ENCODE results near the gene C19orf73.
A peak's percentile ranks its signal among the peaks of the same experiment; 100 is the strongest.
"Not testable (repeated sequence)": the region's sequence is repeated elsewhere in the genome, so short reads cannot be mapped to it uniquely, and the experiment has no call there.

Gene C19orf73

DNA sequence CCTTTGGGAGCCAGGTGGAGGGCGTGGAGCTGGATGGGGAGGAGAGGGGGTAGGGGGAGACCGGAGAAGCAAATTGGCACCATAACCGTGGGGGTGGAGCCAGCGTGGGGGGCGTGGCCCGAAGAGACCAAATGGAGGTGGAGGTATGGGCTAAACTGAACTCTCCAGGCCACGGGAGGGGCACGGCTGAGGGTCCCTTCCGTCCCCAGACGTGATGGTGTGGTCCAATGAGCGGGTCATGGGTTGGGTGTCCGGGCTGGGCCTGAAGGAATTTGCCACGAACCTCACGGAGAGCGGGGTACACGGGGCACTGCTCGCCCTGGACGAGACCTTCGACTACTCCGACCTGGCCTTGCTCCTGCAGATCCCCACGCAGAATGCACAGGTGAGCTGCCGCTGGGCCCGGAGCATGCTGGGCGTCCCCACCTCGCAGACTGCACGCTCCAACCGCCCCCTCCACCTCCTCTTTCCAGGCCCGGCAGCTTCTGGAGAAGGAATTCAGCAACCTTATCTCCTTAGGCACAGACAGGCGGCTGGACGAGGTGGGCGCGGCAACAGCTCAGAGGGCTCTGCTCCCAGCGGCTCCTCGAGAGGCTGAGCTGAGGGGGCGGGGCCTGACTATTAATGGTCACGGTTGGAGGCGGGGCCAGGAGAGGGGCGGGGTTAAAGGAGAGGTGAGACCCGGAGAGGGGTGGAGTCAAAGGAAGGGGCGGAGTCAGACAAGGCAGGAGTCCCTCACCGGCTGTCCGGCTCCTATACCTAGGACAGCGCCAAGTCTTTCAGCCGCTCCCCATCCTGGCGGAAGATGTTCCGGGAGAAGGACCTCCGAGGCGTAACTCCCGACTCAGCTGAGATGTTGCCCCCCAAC is 30.1 kb upstream of the C19orf73 start:
- peak; percentile 52 to 64 for DNase-seq (ENCODE audit: low read depth in 2 of 2)

DNA sequence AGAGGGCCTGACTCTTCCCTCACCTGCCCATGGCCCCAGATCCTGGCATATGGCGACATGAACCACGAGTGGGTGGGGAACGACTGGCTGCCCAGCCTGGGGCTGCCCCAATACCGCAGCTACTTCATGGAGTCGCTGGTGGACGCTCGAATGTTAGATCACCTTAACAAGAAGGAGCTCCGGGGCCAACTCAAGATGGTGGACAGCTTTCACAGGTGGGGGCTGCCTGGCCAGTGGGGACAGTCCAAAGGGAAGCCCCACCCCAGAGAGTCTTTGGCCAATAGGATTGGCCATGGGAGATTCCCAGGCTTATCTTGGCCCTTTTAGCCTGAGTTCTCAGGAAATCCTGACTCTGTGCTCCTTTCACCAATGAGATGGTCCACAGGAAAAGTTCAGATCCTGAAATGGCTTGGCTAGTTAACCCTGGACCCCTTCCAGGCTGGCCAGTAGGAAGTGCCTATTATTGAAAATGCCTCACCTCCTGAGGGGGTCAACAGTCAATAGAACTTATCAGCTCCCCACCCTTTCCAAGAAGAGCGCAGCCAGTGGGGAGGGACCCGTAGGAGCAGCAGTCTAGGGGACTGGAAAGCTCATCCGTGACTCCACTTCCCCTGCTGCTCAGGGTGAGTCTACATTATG is 29.2 kb upstream of the C19orf73 start:
- no peak for DNase-seq (ENCODE audit: low read depth in 2 of 2)

- DNase-seq (ENCODE audit: low read depth in 2 of 2) = not testable (repeated sequence)
Measured at GRCh38 chr19:49146408-49146770, 27.4 kb upstream of the C19orf73 start.

DNA sequence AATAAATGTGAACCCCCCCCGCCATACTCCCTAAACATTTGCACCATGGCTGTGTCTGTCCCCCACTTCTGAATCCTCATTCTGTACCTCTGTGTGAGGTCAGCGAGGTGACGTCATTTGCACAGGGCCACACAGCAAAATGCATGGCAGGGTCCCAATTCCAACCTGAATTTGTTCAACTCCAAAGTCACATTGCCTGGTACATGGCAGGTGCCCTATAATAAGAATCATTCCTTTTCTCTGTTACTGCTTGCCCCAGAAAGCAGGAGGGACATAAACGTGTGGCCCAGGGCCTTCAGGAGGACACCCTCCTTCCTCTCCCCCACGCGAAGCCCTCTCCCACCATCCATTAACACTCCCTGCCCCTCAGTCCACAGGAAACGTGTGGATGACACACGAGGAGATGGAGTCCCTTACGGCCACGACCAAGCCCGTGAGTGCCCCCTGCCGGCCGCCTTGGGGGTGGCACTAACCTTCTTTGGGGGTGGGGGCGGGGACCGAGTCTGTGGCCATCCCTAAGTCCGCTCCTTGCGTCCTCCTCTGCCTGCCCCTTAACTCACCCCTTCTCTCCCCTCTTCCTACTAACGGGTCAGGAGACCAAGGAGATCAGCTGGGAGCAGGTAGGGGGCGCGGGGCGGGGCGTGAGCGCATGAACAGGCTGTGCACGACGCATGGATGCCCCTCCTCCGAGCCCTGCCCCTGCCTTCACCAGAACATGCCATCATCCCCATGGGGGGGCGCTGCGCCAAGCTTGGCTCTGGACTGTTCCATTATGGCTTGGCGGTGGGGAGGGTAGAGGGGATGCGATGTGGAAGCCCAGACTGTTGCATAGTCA is 26.8 kb upstream of the C19orf73 start:
- peak in 1 of 2 donors; percentile 60 for DNase-seq (ENCODE audit: low read depth in 2 of 2)

DNA sequence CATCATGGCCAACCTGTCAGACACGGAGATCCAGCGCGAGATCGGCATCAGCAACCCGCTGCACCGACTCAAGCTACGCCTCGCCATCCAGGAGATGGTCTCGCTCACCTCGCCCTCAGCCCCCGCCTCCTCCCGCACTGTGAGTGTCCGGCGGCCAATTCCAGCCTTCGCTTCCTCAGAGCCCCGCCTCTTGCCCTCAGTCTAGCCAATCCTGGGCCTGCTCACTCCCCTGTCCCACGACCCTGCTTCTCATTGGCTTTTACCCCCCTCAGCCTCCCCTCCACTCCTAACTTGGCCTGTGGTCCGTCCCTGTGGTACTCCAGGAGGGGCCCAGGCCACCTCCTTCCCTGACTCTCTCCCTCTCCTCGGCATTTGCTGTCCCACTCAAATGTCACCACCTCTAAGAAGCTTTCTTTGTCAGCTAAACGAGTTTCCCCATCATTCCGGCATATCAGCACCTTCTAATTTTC is 24.0 kb upstream of the C19orf73 start:
- no peak for DNase-seq (ENCODE audit: low read depth in 2 of 2)

DNA sequence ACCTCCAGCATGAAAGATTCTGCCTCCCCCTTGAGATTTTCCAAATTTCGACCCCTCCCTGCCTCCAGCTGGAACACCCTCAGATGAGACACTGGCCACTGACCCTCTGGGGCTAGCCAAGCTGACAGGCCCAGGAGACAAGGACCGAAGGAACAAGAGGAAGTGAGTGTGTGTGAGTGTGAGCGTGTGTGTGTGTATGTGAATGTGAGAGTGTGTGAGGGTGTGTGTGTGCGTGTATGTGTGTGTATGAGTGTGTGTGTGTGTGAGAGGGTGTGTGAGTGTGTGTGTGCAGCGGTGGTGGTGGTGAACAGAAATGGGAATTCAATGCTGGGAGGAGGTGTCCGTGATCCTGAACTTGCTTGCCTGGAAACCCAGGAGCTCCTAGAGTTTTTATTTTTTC is 22.4 kb upstream of the C19orf73 start:
- DNase-seq (ENCODE audit: low read depth in 2 of 2) = no peak

DNA sequence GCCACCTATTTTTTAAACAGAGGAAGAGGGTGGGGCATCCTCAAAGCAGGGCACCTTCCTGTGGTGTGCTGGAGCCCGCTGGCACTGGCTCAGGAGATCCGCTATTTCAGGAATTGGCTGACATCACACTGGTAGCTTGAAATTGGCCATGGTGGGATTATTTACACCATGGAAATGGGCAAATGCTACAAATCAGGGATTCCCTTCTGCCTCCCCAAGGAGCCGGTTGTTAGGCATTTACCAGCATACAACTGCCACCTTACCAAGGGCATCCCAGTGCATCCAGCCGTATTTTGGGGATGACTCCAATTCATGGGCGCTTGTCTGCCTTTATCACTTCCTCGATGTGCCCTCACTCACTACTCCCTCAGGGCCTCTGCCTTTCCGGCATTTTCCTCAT is 22.0 kb upstream of the C19orf73 start:
- DNase-seq (ENCODE audit: low read depth in 2 of 2) = no peak

DNA sequence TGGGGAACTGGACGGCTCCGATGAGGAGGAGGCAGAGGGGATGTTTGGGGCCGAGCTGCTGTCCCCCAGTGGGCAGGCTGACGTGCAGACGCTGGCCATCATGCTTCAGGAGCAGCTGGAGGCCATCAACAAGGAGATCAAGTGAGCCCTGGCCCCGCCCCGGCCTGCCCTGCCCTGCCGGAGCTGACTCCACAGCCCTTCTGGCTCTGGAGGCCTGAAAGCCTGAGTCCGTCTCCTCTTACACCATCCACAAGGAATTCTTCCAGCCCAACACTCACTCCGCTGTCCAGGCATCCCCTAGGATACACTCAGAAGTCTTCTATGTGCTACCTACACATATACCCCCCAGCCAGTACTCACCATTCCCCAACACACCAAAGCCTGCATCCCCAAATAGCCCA is 17.8 kb upstream of the C19orf73 start:
- no peak for DNase-seq (ENCODE audit: low read depth in 2 of 2)

GRCh38 chr19:49135686-49136085 is 16.7 kb upstream of the C19orf73 start:
- DNase-seq (ENCODE audit: low read depth in 2 of 2) = no peak

DNA sequence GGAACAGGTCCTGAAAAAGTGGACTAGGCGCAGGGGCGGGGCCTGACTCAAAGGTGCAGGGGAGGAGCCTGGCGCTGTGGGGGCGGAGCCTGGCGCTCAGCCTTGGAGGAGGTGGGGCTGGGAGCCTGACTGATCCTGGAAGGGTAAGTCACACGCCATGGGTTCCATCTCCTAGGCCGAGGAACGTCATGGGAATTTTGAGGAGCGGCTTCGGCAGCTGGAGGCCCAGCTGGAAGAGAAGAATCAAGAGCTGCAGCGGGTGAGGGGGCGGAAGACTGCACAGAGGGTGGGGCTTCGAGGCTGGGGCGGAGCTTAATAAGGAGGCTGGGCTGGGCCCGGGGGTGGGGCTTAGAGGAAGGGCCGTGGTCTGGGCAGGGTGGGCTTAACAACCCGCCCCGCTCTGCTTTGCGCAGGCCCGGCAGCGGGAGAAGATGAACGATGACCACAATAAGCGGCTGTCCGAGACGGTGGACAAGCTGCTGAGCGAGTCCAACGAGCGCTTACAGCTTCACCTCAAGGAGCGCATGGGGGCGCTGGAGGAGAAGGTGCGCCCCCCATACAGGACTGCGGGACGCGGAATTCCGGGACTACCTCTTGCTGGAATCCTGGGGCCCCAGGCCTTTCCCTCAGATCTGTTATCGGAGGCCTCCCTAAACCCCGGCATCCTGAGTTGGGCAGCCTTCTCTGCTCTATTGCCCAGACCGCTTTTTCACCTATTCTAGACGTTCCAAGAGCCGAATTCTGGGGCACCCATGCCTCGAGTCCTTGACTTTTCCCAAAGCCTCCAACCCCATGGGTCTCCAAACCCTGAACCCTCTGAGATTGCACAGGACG is 14.9 kb upstream of the C19orf73 start:
- DNase-seq (ENCODE audit: low read depth in 2 of 2) = no peak

GRCh38 chr19:49132974-49133609 is 14.1 kb upstream of the C19orf73 start:
- no peak for DNase-seq (ENCODE audit: low read depth in 2 of 2)

DNA sequence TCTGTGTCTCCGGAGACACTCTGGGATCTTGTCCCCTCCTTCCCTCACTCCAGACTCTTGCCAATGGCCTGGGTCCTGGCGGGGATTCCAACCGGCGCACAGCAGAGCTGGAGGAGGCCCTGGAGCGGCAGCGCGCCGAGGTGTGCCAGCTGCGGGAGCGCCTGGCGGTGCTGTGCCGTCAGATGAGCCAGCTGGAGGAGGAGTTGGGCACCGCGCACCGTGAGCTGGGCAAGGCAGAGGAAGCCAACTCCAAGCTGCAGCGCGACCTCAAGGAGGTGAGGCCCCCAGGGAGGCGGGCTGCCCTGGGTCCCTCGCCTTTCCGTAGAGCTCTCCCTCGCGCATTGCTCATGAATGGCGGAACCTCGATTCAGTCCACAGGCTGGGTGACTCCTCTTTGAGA is 11.4 kb upstream of the C19orf73 start:
- DNase-seq (ENCODE audit: low read depth in 2 of 2) = no peak

DNA sequence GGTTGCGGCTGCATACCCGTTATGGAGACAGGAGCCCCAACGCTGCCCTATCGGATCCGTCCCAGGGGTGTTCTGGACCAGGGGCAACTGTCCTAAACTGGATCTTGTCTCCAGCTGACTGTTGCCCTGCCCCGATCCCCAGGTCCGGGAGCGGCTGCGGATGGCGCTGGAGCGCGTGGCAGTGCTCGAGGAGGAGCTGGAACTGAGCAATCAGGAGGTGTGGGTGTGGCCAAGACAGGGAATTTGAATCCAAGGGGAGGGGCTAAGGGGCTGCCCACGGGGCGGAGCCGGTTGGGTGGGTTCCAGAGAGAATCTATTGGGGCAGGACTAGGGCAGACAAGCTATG is 10.3 kb upstream of the C19orf73 start:
- no peak for DNase-seq (ENCODE audit: low read depth in 2 of 2)

DNA sequence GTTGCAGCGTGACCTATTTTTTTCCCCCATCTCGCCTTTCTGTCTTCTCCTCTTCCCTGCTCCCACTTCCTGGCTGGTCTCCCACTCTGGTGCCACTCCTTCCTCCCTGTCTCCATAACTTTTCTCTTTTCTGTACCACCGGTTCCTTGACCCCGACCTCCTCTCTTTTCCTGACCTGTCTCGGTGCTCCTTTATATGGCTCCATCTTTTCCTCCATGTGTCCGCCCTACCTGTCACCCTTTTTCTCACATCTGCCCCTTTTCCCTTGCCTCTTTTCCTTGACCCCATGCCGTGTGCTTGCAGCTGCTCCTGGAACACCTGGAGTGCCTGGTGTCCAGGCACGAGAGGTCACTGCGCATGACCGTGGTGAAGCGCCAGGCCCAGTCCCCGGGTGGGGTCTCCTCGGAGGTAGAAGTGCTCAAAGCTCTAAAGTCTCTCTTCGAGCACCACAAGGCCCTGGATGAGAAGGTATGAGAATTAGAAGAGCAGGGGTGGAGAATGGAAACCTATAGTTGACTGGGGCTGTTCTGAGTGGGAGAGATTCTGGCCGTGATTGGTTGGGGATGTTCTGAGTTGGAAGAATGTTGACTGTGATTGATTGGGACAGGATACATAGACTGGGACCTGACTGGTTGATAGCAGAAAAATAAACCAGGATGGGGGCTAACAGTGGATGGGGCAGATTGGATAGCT is 9.7 kb upstream of the C19orf73 start:
- no peak for DNase-seq (ENCODE audit: low read depth in 2 of 2)

- peak; percentile 82 to 88 for DNase-seq (ENCODE audit: low read depth in 2 of 2)
Measured at GRCh38 chr19:49127674-49128544, 9.0 kb upstream of the C19orf73 start.

- DNase-seq (ENCODE audit: low read depth in 2 of 2) = not testable (repeated sequence)
Measured at GRCh38 chr19:49127225-49127624, 8.3 kb upstream of the C19orf73 start.

- no peak for DNase-seq (ENCODE audit: low read depth in 2 of 2)
Measured at GRCh38 chr19:49126575-49126974, 7.6 kb upstream of the C19orf73 start.

DNA sequence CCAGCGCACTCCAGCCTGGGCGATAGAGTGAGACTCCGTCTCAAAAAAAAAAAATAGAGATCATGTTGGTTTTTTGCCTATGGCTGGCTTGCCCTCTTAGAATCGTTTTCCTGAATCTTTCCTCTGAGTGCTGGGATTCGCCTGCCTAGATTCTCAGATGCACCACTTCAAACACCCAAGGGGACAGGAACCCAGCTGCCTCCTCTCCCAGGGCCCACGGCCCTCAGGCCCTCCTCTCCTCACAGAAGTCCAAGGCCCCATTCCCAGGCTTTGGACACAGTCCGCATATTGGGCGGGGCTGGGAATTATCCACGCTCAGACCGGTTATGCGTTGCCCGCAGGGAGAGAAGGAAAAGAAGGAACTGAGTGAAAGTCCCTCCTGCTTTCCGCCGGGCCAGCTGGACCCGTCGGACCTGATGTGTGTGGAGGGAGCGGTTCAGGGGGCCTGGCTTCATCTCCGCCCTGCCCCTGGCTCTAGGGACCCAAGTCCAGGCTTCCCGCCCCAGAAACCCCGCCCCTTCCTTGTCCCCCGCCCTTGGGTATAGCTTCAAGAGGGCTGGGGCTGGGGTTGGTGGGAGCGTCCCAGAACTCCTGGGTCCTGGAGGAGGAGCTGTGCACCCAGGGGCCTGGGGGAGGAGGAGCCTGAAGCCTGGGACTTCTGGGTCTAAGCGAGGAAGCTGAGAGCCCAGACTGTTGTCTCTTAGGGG is 6.2 kb upstream of the C19orf73 start:
- DNase-seq (ENCODE audit: low read depth in 2 of 2) = no peak

GRCh38 chr19:49123285-49123684 is 4.3 kb upstream of the C19orf73 start:
- DNase-seq (ENCODE audit: low read depth in 2 of 2) = not testable (repeated sequence)
